Small intestine (tissue), 7 donors: Measurements from ENCODE around the gene SRGAP3. TPM values are rescaled to one million over a fixed set of nuclear protein-coding genes. Genes with fewer than 3 reads are reported as not detected.

ENCODE experiments used
- DNase-seq, 2 donors: peaks; one replicate each; pipeline versions ENCODE4 v3.0.0 to v3.0.0-alpha.2; 2013
- FAIRE-seq: peaks from 2 replicates; lab custom pipeline; 2012; peaks lifted over from hg19 to GRCh38; lab: Jason Lieb, UNC
- H3K27ac ChIP-seq, 3 donors: one replicate each; pipeline ENCODE4 v1.5.1; 2013; ENCODE audit warnings: low read length in 2 of 3, mild to moderate bottlenecking in 2 of 3, control low read depth in 1 of 3, inconsistent platforms in 1 of 3, low read depth in 1 of 3, moderate library complexity in 1 of 3
- H3K27me3 ChIP-seq, 3 donors: one replicate each; pipeline ENCODE4 v1.6.1; 2013; ENCODE audit warnings: low read length in 3 of 3, inconsistent platforms in 1 of 3; ENCODE audit not compliant: control insufficient read depth in 3 of 3, insufficient read depth in 3 of 3
- H3K36me3 ChIP-seq, 3 donors: one replicate each; pipeline ENCODE4 v1.6.1; 2013; ENCODE audit warnings: low read length in 3 of 3, inconsistent platforms in 1 of 3, low read depth in 1 of 3, mild to moderate bottlenecking in 1 of 3, moderate library complexity in 1 of 3; ENCODE audit not compliant: control insufficient read depth in 3 of 3, insufficient read depth in 2 of 3
- H3K4me1 ChIP-seq, 3 donors: one replicate each; pipeline ENCODE4 v1.6.1; 2013; ENCODE audit warnings: low read length in 2 of 3, inconsistent platforms in 1 of 3, low read depth in 1 of 3, mild to moderate bottlenecking in 1 of 3, moderate library complexity in 1 of 3; ENCODE audit not compliant: control insufficient read depth in 3 of 3, insufficient read depth in 2 of 3
- H3K4me3 ChIP-seq, 3 donors: one replicate each; pipeline ENCODE4 v1.5.1; 2013; ENCODE audit warnings: low read length in 3 of 3, control low read depth in 1 of 3, inconsistent platforms in 1 of 3, low read depth in 1 of 3, mild to moderate bottlenecking in 1 of 3, moderate library complexity in 1 of 3
- H3K9me3 ChIP-seq, 2 donors: one replicate each; pipeline ENCODE4 v1.6.1; 2013; ENCODE audit warnings: low read depth in 1 of 2, low read length in 1 of 2; ENCODE audit not compliant: control insufficient read depth in 2 of 2, insufficient read depth in 1 of 2
- WGBS, 3 donors: extraction: QIAGEN DNeasy Blood & Tissue Kit; methylation state at CpG; one replicate each; pipeline ENCODE4 v1.1.7; 2013; 5-methylcytosine and 5-hydroxymethylcytosine counted together
- polyA plus RNA-seq, 4 donors: library from polyadenylated mRNA; stranded (reverse) in 3 of 4; unstranded in 1 of 4; fragments of 200-250 nt in 3 of 4; fragments of 120-200 nt in 1 of 4; gene quantifications; one replicate each; pipeline versions ENCODE4 v1.2.1 to v1.2.3, GENCODE V29; 2013
- donor health status: healthy with polysubstance abuse.
- donor health status: control.
- donor health status: control.
- donor health status: Bipolar disorder and iron deficiency.
- donor health status: healthy.

The SRGAP3 gene
- polyA plus RNA-seq, 4 donors: 0.22 to 2.7 (median 1.2) TPM

- DNase-seq (peak in 1 of 2 donors; percentile 66), FAIRE-seq (no peak)
- Histone ChIP-seq H3K27ac (no peak overlapping the region), H3K27me3 (no peaks in the 10 kb centered on the region), H3K4me1 (no peaks in the 10 kb centered on the region), H3K36me3 (no peaks in the 10 kb centered on the region), H3K9me3 (peaks cover 0 to 20% of the 10 kb centered on the region in 2 donors), H3K4me3 (no peak overlapping the region)
- 60 to 83% (median 77%) methylated on average over 11 of the region's 11 CpGs for WGBS, 3 donors
Observed at GRCh38 chr3:9146367-9147071, 102.9 kb downstream of the SRGAP3 start.

GRCh38 chr3:9143184-9143583 lies 106.3 kb downstream of the SRGAP3 start:
- DNase-seq (no peak), FAIRE-seq (no peak)
- Histone ChIP-seq H3K36me3 (no peaks in the 10 kb centered on the region), H3K4me3 (no peak overlapping the region), H3K27me3 (no peaks in the 10 kb centered on the region), H3K9me3 (no peaks in the 10 kb centered on the region), H3K4me1 (no peaks in the 10 kb centered on the region), H3K27ac (no peak overlapping the region)
- 96 to 99% (median 97%) methylated on average over 2 of the region's 2 CpGs for WGBS, 3 donors

- no peak for DNase-seq
- 60 to 76% (median 68%) methylated on average over 4 of the region's 4 CpGs for WGBS, 3 donors
- H3K27me3 ChIP-seq: no peaks in the 10 kb centered on the region
Observed at GRCh38 chr3:9142362-9142761, 107.1 kb downstream of the SRGAP3 start.

DNA sequence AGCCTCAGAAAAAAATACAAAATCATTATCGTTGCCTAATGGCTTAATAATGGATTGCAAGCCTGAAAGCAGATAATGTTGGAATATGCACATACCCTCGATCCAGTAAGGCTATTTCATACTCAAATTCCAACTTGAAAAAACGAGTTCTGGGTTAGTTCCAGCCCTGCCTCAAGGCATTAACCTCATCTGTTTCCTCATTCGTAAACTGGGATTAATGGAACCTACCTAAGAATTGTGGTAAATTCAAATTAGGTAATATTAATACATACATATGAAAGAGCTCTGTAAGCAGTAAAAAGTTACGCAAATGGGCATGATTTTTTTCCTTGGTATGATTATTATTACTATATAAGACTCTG lies 107.5 kb downstream of the SRGAP3 start:
- no peak for FAIRE-seq
- 59 to 69% (median 67%) methylated on average over 5 of the region's 5 CpGs for WGBS, 3 donors
- Histone ChIP-seq H3K27ac (no peak overlapping the region), H3K9me3 (no peaks in the 10 kb centered on the region), H3K4me1 (no peaks in the 10 kb centered on the region), H3K27me3 (no peaks in the 10 kb centered on the region), H3K4me3 (no peak overlapping the region), H3K36me3 (no peaks in the 10 kb centered on the region)
- no peak for DNase-seq

More at GRCh38 chr3:9142362-9142761, 107.1 kb downstream of the SRGAP3 start:
- Histone ChIP-seq H3K36me3 (no peaks in the 10 kb centered on the region), H3K9me3 (no peaks in the 10 kb centered on the region), H3K27ac (no peak overlapping the region), H3K4me1 (no peaks in the 10 kb centered on the region), H3K4me3 (no peak overlapping the region)
- FAIRE-seq: no peak

- Histone ChIP-seq H3K4me3 (no peak overlapping the region), H3K27ac (no peak overlapping the region), H3K9me3 (no peaks in the 10 kb centered on the region), H3K36me3 (no peaks in the 10 kb centered on the region), H3K4me1 (peaks cover 0 to 6% (median 0%) of the 10 kb centered on the region in 3 donors), H3K27me3 (peaks cover 0 to 3% (median 0%) of the 10 kb centered on the region in 3 donors)
- no peak for DNase-seq
- FAIRE-seq: no peak
- WGBS, 3 donors: 95 to 96% (median 95%) methylated on average over 4 of the region's 4 CpGs
Observed at GRCh38 chr3:9139366-9139765, 110.1 kb downstream of the SRGAP3 start.

- FAIRE-seq (no peak), DNase-seq (no peak)
- Histone ChIP-seq H3K36me3 (no peaks in the 10 kb centered on the region), H3K27me3 (peaks cover 0 to 3% (median 0%) of the 10 kb centered on the region in 3 donors), H3K4me1 (peaks cover 0 to 6% (median 0%) of the 10 kb centered on the region in 3 donors), H3K4me3 (no peak overlapping the region), H3K9me3 (no peaks in the 10 kb centered on the region), H3K27ac (no peak overlapping the region)
- 52 to 64% (median 52%) methylated on average over 4 of the region's 4 CpGs for WGBS, 3 donors
Observed at GRCh38 chr3:9137676-9138075, 111.8 kb downstream of the SRGAP3 start.

GRCh38 chr3:9136746-9137465 lies 112.5 kb downstream of the SRGAP3 start:
- Histone ChIP-seq H3K4me3 (no peak overlapping the region), H3K4me1 (peaks cover 0 to 6% (median 0%) of the 10 kb centered on the region in 3 donors), H3K36me3 (no peaks in the 10 kb centered on the region), H3K27ac (no peak overlapping the region), H3K27me3 (peaks cover 0 to 3% (median 0%) of the 10 kb centered on the region in 3 donors), H3K9me3 (no peaks in the 10 kb centered on the region)
- 83 to 88% (median 85%) methylated on average over 12 of the region's 12 CpGs for WGBS, 3 donors
- DNase-seq: no peak
- FAIRE-seq: no peak

DNA sequence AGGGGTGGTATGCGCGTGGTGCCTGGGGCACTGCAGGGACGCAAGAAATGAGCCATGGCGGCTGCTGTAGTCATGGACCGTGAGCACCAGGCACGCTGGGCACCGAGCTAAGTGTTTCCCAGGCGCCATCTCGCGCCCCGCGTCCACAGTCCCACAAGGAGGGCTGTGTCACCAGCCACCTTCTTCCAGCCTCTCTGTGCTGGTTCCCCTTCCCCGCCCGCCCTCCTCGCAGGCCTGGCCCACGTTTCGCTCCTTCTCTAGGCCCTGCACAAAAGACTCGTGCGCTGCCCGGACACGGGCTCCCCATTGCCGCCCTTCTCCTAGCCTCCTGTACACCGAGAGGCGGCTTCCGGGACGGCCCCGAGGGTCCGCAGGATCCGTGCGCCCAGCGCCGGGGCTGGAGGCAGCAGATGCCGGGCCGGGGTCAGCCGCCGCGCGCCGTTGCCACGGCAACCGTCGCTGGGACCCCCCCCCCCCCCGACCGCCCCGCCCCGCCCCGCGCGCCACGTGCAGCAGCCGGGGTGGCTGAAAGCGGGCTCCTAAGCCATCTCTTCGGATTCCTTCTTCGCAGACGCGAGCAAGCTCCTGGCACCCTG lies 113.4 kb downstream of the SRGAP3 start:
- FAIRE-seq (no peak), DNase-seq (peak in 1 of 2 donors; percentile 27)
- no peak overlapping the region for H3K4me3 ChIP-seq
- no peaks in the 10 kb centered on the region for H3K9me3 ChIP-seq
- H3K36me3 ChIP-seq: no peaks in the 10 kb centered on the region
- no peak overlapping the region for H3K27ac ChIP-seq
- 17 to 32% (median 27%) methylated on average over 47 to 56 of the region's 56 CpGs for WGBS, 3 donors
- peaks cover 0 to 6% (median 0%) of the 10 kb centered on the region in 3 donors for H3K4me1 ChIP-seq
- peaks cover 0 to 3% (median 0%) of the 10 kb centered on the region in 3 donors for H3K27me3 ChIP-seq
